ENCODE results near the gene FRS3. TPM values are rescaled to one million over a fixed set of nuclear protein-coding genes. Genes with fewer than 3 reads are reported as not detected.
A peak's percentile ranks its signal among the peaks of the same experiment; 100 is the strongest.

FRS3 gene
- total and polyA plus RNA-seq, 2 experiments from 2014 or later, result 1.3 to 3.3 TPM

DNA sequence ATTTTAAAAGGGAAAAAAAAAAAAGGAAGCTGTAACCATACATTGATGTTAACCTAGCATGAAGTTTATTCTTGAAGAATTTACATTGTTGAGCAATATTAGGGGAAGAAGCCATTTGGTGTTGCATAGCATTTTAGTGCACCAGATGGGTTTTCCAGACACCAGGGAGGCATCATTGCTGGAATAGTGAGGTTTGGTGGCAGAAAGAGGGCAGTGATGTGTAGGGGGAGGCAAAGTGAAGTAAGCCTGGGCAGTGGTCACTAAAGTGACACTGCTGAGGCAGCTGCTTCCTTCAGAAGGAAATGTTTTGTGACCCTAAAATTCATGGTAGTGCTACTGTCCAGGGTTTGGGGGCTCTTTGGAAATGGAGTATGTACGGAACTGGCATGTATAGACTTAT is 10.3 kb upstream of the FRS3 start (continued):
- TF ChIP-seq ZNF331 (CRISPR knock-in tag; IDR thresholded peaks at IDR 0.05; ENCODE audit: low read depth) (no peak), CREB1 (CRISPR knock-in tag; IDR thresholded peaks at IDR 0.05; ENCODE audit: low read depth) (no peak), EZH2phosphoT487 (IDR thresholded peaks at IDR 0.05; ENCODE audit: unreplicated experiment) (no peak), EZH2 (IDR thresholded peaks at IDR 0.05; ENCODE audit: low read depth, unreplicated experiment) (no peak), POLR2AphosphoS5 (IDR thresholded peaks at IDR 0.05; ENCODE audit: low read depth) (no peak)
- TF ChIP-seq, protein P1, sequence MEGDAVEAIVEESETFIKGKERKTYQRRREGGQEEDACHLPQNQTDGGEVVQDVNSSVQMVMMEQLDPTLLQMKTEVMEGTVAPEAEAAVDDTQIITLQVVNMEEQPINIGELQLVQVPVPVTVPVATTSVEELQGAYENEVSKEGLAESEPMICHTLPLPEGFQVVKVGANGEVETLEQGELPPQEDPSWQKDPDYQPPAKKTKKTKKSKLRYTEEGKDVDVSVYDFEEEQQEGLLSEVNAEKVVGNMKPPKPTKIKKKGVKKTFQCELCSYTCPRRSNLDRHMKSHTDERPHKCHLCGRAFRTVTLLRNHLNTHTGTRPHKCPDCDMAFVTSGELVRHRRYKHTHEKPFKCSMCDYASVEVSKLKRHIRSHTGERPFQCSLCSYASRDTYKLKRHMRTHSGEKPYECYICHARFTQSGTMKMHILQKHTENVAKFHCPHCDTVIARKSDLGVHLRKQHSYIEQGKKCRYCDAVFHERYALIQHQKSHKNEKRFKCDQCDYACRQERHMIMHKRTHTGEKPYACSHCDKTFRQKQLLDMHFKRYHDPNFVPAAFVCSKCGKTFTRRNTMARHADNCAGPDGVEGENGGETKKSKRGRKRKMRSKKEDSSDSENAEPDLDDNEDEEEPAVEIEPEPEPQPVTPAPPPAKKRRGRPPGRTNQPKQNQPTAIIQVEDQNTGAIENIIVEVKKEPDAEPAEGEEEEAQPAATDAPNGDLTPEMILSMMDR (conservative IDR thresholded peaks at IDR 0.05; ENCODE audit: low read depth in 2 of 2), result no peak
- TF ChIP-seq, protein P2, sequence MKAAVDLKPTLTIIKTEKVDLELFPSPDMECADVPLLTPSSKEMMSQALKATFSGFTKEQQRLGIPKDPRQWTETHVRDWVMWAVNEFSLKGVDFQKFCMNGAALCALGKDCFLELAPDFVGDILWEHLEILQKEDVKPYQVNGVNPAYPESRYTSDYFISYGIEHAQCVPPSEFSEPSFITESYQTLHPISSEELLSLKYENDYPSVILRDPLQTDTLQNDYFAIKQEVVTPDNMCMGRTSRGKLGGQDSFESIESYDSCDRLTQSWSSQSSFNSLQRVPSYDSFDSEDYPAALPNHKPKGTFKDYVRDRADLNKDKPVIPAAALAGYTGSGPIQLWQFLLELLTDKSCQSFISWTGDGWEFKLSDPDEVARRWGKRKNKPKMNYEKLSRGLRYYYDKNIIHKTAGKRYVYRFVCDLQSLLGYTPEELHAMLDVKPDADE (IDR thresholded peaks at IDR 0.05), result no peak

DNA sequence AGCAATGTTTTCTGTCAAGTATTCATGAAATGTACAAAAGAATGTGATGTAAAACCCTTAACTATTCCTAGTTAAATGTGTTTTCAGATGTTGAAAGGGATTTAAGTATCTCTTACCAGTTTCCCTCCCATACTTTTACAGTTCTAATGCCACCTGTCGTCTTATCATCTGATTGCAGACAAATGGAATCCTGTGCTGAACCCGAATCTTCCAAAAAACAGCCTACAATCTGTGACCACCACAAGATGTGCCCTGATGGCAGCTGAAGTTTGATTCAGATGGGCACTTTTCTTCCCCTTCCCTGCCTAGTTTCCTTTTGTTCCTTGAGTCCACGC is 9.7 kb upstream of the FRS3 start:
- peaks cover 30% of the 10 kb centered on the region for H3K27me3 Mint-ChIP-seq (ENCODE audit: insufficient read depth, low read depth, poor library complexity)
- ATAC-seq, result no peak
- TF ChIP-seq, protein P3, sequence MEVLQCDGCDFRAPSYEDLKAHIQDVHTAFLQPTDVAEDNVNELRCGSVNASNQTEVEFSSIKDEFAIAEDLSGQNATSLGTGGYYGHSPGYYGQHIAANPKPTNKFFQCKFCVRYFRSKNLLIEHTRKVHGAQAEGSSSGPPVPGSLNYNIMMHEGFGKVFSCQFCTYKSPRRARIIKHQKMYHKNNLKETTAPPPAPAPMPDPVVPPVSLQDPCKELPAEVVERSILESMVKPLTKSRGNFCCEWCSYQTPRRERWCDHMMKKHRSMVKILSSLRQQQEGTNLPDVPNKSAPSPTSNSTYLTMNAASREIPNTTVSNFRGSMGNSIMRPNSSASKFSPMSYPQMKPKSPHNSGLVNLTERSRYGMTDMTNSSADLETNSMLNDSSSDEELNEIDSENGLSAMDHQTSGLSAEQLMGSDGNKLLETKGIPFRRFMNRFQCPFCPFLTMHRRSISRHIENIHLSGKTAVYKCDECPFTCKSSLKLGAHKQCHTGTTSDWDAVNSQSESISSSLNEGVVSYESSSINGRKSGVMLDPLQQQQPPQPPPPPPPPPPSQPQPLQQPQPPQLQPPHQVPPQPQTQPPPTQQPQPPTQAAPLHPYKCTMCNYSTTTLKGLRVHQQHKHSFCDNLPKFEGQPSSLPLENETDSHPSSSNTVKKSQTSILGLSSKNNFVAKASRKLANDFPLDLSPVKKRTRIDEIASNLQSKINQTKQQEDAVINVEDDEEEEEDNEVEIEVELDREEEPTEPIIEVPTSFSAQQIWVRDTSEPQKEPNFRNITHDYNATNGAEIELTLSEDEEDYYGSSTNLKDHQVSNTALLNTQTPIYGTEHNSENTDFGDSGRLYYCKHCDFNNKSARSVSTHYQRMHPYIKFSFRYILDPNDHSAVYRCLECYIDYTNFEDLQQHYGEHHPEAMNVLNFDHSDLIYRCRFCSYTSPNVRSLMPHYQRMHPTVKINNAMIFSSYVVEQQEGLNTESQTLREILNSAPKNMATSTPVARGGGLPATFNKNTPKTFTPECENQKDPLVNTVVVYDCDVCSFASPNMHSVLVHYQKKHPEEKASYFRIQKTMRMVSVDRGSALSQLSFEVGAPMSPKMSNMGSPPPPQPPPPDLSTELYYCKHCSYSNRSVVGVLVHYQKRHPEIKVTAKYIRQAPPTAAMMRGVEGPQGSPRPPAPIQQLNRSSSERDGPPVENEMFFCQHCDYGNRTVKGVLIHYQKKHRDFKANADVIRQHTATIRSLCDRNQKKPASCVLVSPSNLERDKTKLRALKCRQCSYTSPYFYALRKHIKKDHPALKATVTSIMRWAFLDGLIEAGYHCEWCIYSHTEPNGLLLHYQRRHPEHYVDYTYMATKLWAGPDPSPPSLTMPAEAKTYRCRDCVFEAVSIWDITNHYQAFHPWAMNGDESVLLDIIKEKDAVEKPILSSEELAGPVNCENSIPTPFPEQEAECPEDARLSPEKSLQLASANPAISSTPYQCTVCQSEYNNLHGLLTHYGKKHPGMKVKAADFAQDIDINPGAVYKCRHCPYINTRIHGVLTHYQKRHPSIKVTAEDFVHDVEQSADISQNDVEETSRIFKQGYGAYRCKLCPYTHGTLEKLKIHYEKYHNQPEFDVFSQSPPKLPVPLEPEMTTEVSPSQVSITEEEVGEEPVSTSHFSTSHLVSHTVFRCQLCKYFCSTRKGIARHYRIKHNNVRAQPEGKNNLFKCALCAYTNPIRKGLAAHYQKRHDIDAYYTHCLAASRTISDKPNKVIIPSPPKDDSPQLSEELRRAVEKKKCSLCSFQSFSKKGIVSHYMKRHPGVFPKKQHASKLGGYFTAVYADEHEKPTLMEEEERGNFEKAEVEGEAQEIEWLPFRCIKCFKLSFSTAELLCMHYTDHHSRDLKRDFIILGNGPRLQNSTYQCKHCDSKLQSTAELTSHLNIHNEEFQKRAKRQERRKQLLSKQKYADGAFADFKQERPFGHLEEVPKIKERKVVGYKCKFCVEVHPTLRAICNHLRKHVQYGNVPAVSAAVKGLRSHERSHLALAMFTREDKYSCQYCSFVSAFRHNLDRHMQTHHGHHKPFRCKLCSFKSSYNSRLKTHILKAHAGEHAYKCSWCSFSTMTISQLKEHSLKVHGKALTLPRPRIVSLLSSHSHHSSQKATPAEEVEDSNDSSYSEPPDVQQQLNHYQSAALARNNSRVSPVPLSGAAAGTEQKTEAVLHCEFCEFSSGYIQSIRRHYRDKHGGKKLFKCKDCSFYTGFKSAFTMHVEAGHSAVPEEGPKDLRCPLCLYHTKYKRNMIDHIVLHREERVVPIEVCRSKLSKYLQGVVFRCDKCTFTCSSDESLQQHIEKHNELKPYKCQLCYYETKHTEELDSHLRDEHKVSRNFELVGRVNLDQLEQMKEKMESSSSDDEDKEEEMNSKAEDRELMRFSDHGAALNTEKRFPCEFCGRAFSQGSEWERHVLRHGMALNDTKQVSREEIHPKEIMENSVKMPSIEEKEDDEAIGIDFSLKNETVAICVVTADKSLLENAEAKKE (CRISPR knock-in tag; IDR thresholded peaks at IDR 0.05), result no peak
- TF ChIP-seq, protein P2 (IDR thresholded peaks at IDR 0.05), result no peak
- TF ChIP-seq EZH2phosphoT487 (IDR thresholded peaks at IDR 0.05; ENCODE audit: unreplicated experiment) (no peak), EZH2 (IDR thresholded peaks at IDR 0.05; ENCODE audit: low read depth, unreplicated experiment) (no peak), NANOG (IDR thresholded peaks at IDR 0.05; ENCODE audit: borderline replicate concordance) (no peak), ZNF114 (CRISPR knock-in tag; IDR thresholded peaks at IDR 0.05) (no peak), ZNF331 (CRISPR knock-in tag; IDR thresholded peaks at IDR 0.05; ENCODE audit: low read depth) (no peak), CREB1 (CRISPR knock-in tag; IDR thresholded peaks at IDR 0.05; ENCODE audit: low read depth) (no peak), JUNB (IDR thresholded peaks at IDR 0.05; ENCODE audit: unreplicated experiment) (no peak), POLR2AphosphoS5 (IDR thresholded peaks at IDR 0.05; ENCODE audit: low read depth) (no peak)
- TF ChIP-seq, protein P1 (conservative IDR thresholded peaks at IDR 0.05; ENCODE audit: low read depth in 2 of 2), result no peak

More for the DNA sequence above, 9.7 kb upstream of the FRS3 start:
- no peaks in the 10 kb centered on the region for H3K9me2 ChIP-seq (ENCODE audit: insufficient read depth)
- no peak for DNase-seq (ENCODE audit: low spot score)
- H3K4me2 ChIP-seq, result no peak overlapping the region
- H3K79me2 ChIP-seq (replicated peaks; ENCODE audit: insufficient read depth), result peaks cover 22% of the 10 kb centered on the region
- peaks cover 5% of the 10 kb centered on the region; the same call in 1 of the 2 replicates for H4K20me1 ChIP-seq (replicated peaks; ENCODE audit: insufficient read depth)
- Mint-ChIP-seq H3K4me1 (peaks cover 15% of the 10 kb centered on the region), H3K4me3 (peak overlapping the region; percentile 94), H3K9me3 (peaks cover 7% of the 10 kb centered on the region; the same call in 2 of the 3 replicates), H3K36me3 (ENCODE audit: low read depth) (peaks cover 39% of the 10 kb centered on the region), H3K27ac (no peak overlapping the region)
- H3F3A ChIP-seq (replicated peaks; ENCODE audit: low read depth), result peaks cover 13% of the 10 kb centered on the region; the same call in 1 of the 2 replicates
- H3K27me3 ChIP-seq (ENCODE audit: insufficient read depth), result peaks cover 18% of the 10 kb centered on the region
- H2AFZ ChIP-seq, result no peak overlapping the region
- no peak overlapping the region for H3K4me3 ChIP-seq
- H3K27ac ChIP-seq (ENCODE audit: low read depth), result no peak overlapping the region
- H3K36me3 ChIP-seq (ENCODE audit: insufficient read depth), result peaks cover 23% of the 10 kb centered on the region; the same call in 1 of the 2 replicates
- H3K4me1 ChIP-seq (ENCODE audit: insufficient read depth), result peaks cover 11% of the 10 kb centered on the region

Data from GM23338 (cell line).